Measurements from ENCODE around the gene TCF7L1.

GRCh38 chr2:85251070-85251616, 118.0 kb downstream of the TCF7L1 start:
- TF ChIP-seq ZNF274 (IDR thresholded peaks at IDR 0.05; ENCODE audit: low read depth, low read length): no peak
- TF ChIP-seq YY1 (IDR thresholded peaks at IDR 0.05; ENCODE audit: insufficient read depth, insufficient read length): no peak

All from NT2/D1 (cell line).